ENCODE measurements around the gene RND1.

GRCh38 chr12:48828293-48828692, 37.4 kb downstream of the RND1 start:
- TF ChIP-seq EZH2 (IDR thresholded peaks at IDR 0.05; ENCODE audit: low read length, missing control alignments) (no peak), CTCF (conservative IDR thresholded peaks at IDR 0.05 in 1 of 2, IDR thresholded peaks at IDR 0.05 in 1 of 2; ENCODE audit: low read depth in 1 of 2, low read length in 2 of 2) (no peak)
